AG09309 (cell line): Measurements from ENCODE around the gene PLSCR4.
"Not testable (repeated sequence)": the region's sequence is repeated elsewhere in the genome, so short reads cannot be mapped to it uniquely, and the experiment has no call there.

ENCODE experiments used
- DNase-seq: peaks from one replicate; pipeline ENCODE4 v3.0.0-alpha.2; 2010; ENCODE audit warnings: low read depth
- H3K4me3 ChIP-seq: 2 replicates; pipeline ENCODE4 v1.5.1; 2011; ENCODE audit warnings: mild to moderate bottlenecking, low read depth, low read length, moderate library complexity; ENCODE audit not compliant: control insufficient read depth
- TF ChIP-seq, protein P1 (sequence below): IDR thresholded peaks from 2 replicates; pipeline ENCODE4 v1.5.1; 2011; ENCODE audit warnings: mild to moderate bottlenecking, low read depth, low read length, inconsistent platforms; ENCODE audit not compliant: insufficient read depth, control insufficient read depth; ENCODE audit errors: missing control alignments

Gene PLSCR4

GRCh38 chr3:146268535-146269219, 17.8 kb upstream of the PLSCR4 start:
- no peak overlapping the region for H3K4me3 ChIP-seq
- no peak for DNase-seq
- TF ChIP-seq, protein P1, sequence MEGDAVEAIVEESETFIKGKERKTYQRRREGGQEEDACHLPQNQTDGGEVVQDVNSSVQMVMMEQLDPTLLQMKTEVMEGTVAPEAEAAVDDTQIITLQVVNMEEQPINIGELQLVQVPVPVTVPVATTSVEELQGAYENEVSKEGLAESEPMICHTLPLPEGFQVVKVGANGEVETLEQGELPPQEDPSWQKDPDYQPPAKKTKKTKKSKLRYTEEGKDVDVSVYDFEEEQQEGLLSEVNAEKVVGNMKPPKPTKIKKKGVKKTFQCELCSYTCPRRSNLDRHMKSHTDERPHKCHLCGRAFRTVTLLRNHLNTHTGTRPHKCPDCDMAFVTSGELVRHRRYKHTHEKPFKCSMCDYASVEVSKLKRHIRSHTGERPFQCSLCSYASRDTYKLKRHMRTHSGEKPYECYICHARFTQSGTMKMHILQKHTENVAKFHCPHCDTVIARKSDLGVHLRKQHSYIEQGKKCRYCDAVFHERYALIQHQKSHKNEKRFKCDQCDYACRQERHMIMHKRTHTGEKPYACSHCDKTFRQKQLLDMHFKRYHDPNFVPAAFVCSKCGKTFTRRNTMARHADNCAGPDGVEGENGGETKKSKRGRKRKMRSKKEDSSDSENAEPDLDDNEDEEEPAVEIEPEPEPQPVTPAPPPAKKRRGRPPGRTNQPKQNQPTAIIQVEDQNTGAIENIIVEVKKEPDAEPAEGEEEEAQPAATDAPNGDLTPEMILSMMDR: no peak

DNA sequence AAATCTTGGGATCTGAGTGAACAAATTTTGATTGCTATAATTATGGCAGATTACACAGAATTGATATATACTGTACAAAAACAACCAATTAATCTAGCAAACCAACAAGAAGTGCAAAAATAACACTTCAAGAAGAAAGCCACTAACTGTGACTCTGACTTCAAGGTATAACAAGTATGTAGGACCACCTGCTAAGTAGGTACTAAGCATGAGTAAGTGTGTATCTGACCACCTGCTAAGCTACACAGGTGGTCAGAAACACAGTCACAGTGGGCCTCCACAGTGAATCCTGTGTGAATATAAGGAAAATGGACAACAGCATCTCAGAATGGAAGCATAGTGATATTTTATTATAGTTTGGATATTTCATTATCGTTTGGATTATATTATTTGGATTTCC, 14.8 kb upstream of the PLSCR4 start:
- TF ChIP-seq, protein P1: no peak
- H3K4me3 ChIP-seq: no peak overlapping the region
- DNase-seq: no peak

DNA sequence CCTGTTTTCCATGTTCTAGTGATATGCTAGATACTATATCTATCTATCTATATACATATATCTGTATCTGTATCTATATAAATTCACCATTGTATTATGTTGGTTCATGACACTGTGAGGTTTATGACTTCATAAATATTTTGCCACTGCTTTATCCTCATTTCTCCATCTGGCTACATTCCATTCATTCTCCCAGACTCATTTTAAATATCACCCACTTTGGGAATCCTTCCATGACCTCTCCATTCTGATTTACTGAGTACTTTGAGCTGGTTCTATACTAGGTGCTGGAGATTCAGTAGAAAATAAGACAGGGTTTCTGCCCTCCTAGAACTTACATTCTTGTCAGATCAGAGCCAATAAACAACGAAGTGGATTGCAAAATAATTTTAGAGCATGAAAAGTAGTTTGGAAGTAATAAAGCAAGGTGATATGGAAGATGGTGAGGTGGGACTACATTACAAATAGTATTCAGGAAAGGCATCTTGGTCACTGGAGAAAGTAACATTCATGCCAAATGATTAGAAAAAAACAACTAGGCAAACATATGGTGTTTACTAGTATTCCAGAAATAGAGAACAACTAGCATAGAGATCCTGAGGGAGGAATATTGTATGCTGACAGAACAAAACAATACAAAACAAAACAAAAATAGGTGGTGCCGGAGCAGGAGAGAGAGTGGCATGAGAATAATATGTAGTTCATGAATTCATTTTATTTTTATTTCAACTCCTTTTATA, 11.6 kb upstream of the PLSCR4 start:
- TF ChIP-seq, protein P1: no peak
- no peak for DNase-seq
- no peak overlapping the region for H3K4me3 ChIP-seq

DNA sequence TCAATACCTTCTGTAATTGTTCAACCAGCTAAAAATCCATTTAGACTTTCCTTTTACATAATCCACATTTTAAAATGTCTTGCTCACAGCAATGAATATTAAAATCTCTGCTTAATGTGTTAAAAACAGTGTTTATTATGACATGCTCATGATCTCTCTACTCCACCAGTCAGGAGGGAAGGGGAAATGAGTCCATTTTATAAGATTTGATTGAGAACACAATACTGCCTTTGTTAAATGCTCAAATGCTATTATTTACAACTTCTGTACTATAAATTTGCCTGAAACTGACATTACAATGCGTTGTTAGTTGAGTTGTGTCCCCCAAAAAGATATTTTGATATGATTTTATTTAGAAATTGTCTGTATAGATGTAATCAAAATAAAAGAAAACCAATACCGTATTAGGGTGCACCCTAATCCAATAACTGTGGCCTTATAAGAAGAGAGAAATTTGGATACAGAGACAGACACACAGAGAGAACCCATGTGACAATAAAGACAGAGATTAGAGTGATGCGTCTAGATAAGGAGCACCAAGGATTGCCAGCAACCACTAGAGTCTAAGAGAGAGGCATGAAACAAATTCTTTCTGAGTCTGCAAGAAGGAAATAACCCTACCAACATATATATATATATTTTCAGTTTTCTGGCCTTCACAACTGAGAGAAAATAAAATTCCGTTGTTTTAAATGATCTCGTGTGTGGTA, 9.1 kb upstream of the PLSCR4 start:
- DNase-seq: no peak
- TF ChIP-seq, protein P1: no peak
- H3K4me3 ChIP-seq: no peak overlapping the region

DNA sequence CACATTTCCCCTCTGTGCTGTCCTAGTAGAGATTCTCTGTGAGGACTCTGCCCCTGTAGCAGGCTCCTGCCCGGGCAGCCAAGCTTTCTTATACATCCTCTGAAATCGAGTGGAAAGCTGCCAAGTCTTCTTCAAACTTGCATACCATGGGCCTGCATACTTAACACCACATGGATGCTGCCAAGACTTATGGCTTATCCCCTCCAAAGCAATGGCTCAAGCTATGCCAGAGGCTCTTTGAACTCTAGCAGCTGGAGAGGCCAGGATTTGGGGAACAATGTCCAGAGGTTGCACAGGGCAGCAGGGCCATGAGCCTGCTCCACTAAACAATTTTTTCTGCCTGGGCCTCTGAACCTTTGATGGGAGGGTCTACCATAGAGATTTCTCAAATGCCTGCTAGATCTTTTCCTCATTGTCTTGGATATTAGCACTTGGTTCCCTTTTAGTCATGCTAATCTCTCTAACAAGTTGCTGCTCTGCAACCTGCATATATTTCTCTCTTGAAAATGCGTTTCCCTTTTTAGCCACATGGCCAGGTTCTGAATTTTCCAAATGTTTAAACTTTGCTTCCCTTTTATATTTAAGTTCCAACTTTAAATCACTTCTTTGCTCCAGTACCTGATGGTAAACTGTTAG, 6.1 kb upstream of the PLSCR4 start:
- DNase-seq: no peak
- TF ChIP-seq, protein P1: no peak
- no peak overlapping the region for H3K4me3 ChIP-seq

DNA sequence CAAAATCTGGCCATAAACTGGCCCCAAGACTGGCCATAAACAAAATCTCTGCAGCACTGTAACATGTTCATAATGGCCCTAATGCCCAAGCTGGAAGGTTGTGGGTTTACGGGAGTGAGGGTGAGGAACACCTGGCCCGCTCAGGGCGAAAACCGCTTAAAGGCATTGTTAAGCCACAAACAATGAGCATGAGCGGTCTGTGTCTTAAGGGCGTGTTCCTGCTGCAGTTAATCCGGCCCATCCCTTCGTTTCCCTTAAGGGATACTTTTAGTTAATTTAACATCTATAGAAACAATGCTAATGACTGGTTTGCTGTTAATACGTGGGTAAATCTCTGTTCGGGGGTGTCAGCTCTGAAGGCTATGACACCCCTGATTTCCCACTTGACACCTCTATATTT, 1.5 kb upstream of the PLSCR4 start:
- H3K4me3 ChIP-seq, DNase-seq: not testable (repeated sequence)

DNA sequence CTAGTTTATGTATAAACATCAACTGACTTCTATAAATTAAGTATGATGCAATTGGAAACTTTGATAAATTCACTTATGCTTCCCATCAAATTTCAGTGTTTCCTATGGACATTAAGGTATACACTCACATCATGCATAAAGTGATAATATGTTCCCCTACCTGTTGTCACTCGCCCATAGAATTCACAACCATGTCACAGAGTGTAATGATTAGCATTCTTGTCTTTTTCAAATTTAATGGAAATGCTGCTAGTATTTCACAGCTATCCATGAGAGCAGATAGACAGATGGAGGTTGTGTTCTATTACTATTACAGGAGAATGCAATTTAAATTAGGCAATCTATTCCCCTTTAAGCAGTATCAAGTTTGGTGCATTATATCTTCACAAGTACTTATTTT, 984 bp downstream of the PLSCR4 start:
- peak overlapping the region; percentile 46 for H3K4me3 ChIP-seq
- TF ChIP-seq, protein P1: no peak
- DNase-seq: no peak
